GM18505 (cell line): Measurements from ENCODE around the gene COL27A1.

Experiments
- ATAC-seq: cut with Tn5 transposase; IDR thresholded peaks from one replicate; pipeline ENCODE4 v1.9.1; 2021; ENCODE audit not compliant: unreplicated experiment
- POLR2A ChIP-seq: IDR thresholded peaks from 4 replicates; pipeline ENCODE4 v1.6.1; 2011; ENCODE audit warnings: borderline replicate concordance; ENCODE audit not compliant: insufficient read depth, insufficient read length; ENCODE audit errors: extremely low read depth

COL27A1 gene

DNA sequence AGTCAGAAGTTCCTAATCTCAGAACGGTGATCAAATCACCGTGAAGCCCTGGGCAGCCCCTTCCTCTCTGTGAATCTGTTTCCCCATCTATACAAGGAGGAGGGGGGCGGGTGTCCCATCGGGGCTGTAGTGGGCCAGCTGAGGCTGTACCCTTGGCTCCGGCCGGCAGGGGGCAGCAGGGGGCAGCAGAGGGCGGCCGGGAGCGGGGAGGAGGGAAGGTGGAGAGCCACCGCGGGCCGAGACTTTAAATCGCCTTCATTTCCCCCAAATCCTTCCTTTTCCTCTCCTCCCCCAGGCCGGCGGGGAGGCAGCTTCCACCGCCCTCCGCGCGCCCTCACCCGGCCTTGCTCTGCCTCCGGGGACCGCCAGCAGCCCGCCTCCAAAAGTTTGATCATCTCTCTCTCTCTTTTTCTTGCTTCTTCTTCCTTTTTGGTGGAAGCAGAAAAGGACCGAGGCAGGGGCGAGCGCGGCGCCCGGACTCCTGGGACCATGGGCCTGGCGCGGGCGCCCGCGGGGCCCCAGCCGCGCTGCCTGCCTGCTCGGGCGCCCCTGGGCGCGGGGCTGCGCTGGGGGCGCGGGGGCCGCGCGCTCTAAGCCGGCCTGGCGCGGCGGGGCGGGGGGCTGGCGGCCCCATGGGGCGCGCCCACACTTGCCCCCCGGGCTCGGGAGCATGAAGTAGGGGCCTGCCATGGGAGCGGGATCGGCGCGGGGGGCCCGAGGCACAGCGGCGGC, at the start of gene COL27A1:
COL27A1 (plus strand) TSS at position 275 of the 732 bp plus-strand sequence; CDS start at position 689, 414 bp downstream.
- TF ChIP-seq POLR2A = no peak
- ATAC-seq = peak; percentile 93

DNA sequence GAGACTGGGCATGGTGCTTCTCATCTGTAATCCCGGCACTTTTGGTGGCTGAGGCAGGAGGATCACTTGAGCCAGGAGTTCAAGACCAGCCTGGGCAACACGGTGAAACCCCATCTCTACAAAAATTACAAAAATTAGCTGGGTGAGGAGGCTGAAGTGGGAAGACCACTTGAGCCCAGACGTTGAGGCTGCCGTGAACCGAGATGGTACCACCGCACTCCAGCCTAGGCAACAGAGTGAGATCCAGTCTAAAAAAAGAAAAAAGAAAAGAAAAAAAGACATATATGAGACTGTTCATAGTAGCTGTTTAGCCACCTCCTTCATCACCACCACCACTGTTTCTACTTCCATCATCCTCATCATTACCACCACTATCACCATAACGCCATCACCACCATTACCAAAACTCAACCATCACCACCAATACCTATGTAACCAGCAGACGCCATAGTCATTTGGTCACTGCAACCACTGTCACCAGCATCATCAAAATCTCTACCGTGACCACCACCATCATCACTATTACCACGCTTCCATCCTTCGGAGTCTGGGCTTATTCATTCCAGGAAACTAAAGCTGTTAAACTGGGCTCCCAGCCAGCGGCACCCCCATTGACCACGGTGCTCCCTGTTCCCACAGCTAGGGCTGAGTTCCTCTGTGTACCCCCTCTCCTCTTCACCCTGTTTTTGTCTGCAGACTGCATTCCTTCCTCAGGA, 47.9 kb upstream of the COL27A1 start:
- no peak for ATAC-seq
- TF ChIP-seq POLR2A = no peak

GRCh38 chr9:114108016-114108833, 47.1 kb upstream of the COL27A1 start:
- ATAC-seq = no peak
- TF ChIP-seq POLR2A = no peak

DNA sequence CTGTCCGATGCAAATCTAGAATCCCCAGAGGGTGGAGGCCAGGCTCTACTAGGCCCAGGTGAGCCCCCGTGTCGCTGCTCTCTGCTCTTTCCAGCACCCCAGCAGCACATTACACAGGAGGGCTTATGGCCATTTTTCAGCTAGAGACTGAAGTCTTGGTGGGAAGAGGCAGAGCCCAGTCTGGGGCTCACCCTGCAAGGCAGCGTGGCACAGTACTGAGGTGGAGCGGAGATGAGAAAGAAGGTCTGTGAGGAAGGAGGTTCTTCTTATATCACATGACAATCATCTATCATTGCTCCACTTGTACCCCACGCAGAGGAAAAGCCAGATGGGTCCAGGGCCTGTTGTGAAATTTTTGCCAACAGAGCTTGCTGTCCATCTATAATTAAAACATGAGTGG, 46.2 kb upstream of the COL27A1 start:
- TF ChIP-seq POLR2A = no peak
- no peak for ATAC-seq

- ATAC-seq = no peak
- TF ChIP-seq POLR2A = no peak
These were observed 45.2 kb upstream of the COL27A1 start for GRCh38 chr9:114110180-114110579.

GRCh38 chr9:114112325-114112724, 43.0 kb upstream of the COL27A1 start:
- TF ChIP-seq POLR2A = no peak
- no peak for ATAC-seq

DNA sequence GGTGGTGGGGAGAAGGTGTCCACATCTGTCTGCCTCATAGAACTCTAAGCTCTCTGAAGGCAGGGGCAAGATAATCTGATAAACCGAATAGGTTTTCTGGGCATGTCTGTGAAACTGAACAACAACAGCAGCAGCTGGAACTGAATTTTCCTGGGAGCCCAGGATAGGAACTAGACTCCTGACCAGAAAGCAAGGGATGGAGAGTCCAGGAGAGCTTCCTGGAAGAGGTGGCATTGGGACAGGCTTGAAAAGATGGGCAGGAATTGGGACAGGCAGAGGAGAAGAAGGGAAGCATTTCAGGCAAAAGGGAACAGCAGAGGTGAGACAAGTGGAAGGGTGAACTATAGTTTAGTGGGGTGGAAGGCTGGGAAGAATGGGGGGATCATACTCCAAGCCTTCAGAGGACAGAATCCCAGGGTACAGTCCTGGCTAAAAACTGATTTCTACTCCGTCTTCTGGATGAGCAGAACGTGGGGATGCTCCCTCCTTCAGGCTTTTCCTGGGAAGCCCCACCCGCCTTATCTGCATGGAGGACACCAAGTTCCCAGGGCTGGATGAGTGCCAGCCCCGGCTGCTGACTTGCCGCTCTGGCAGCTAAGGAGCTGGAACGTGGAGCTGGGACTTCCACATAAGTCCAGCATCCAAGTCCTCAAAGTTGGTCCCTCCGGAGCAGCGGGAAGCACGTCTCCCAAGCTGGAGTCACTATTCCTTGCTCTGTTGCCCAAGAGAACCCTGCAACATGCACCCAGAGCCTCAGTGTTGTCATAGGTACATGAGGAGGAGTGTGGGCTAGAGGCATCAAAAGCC, 42.4 kb upstream of the COL27A1 start:
- ATAC-seq = no peak
- no peak for TF ChIP-seq POLR2A

- no peak for TF ChIP-seq POLR2A
- ATAC-seq = no peak
These were observed 41.0 kb upstream of the COL27A1 start for GRCh38 chr9:114114364-114114763.

DNA sequence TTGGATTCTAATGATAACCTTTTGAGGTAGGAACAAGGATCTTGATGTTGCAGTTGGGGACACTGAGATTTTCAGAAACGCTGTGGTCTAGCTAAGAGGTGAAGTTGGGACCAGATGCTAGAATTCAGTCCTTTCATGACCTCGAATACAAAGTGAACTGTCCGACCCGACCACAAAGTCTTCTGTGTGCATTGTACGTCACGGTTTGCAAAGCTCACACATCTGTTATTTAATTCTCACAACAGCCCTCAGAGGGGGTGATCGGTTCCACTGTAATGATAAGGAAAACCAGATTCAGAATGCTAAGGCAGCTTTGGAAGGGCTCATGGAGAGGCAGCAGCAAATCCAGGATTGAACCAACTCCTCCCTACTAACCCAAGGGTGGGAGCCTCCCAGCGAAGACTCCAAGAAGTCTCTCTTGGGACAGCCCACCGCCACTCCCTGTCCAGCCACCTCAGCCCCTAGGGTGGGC, 39.6 kb upstream of the COL27A1 start:
- TF ChIP-seq POLR2A = no peak
- ATAC-seq = no peak

GRCh38 chr9:114116126-114116747, 39.1 kb upstream of the COL27A1 start:
- no peak for TF ChIP-seq POLR2A
- ATAC-seq = no peak

DNA sequence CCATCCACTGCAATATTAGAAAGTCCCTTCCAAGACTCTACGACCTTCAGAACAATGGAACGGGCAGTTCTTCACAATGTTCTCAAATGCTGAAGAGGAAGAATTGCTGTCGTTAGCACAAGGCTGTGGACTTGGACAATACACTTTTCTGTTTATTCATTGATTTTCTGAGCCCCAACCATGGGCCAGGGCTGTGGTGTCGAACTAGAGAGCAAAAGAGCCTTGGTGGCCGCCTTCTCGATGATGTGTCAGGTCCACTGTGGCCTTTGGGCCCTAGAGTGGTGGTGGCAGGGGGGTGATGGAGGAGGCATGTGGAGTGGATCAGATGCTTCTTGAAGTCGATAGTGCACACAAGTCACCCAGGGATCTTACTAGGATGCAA, 37.7 kb upstream of the COL27A1 start:
- no peak for TF ChIP-seq POLR2A
- ATAC-seq = no peak
